Left lung (tissue), 10 donors: Measurements from ENCODE around the gene RRAGB. TPM values are rescaled to one million over a fixed set of nuclear protein-coding genes. Genes with fewer than 3 reads are reported as not detected.

Experiments used
- ATAC-seq: fragments of 200-7000 bp; cut with Tn5 transposase; one replicate; pipeline ENCODE4 v1.9.1; 2020; ENCODE audit warnings: moderate library complexity
- DNase-seq, 4 donors: peaks; one replicate each; pipeline ENCODE4 v3.0.0-alpha.2; 2013 to 2020
- H3K27ac ChIP-seq, 2 donors: fragments of 200-600 bp; sonication (generic) in 1 of 2; one replicate each; pipeline versions ENCODE4 v1.5.0 to v1.8.0; 2020 to 2021
- H3K27me3 ChIP-seq, 2 donors: fragments of 200-600 bp; sonication (generic) in 1 of 2; one replicate each; pipeline versions ENCODE4 v1.5.0 to v1.8.0; 2020 to 2021
- H3K36me3 ChIP-seq, 2 donors: fragments of 200-600 bp; sonication (generic) in 1 of 2; one replicate each; pipeline versions ENCODE4 v1.5.0 to v1.8.0; 2020 to 2021
- H3K4me1 ChIP-seq, 2 donors: fragments of 200-600 bp; one replicate each; pipeline ENCODE4 v1.8.0; 2021
- H3K4me3 ChIP-seq, 2 donors: fragments of 200-600 bp; sonication (generic) in 1 of 2; one replicate each; pipeline versions ENCODE4 v1.5.0 to v1.8.0; 2020 to 2021; ENCODE audit warnings: mild to moderate bottlenecking in 1 of 2
- H3K9me3 ChIP-seq, 2 donors: fragments of 200-600 bp; sonication (generic) in 1 of 2; one replicate each; pipeline versions ENCODE4 v1.5.0 to v1.8.0; 2020 to 2021
- intact Hi-C, 2 donors: fragments of 100-400 bp; cut with DNase I; formaldehyde crosslinking; loops; one replicate each; pipeline versions ENCODE4 v1.11.2 to v1.14.2; 2022
- polyA plus RNA-seq, 6 donors: library from polyadenylated mRNA; unstranded; fragments of 120-200 nt; gene quantifications; one replicate each; pipeline ENCODE4 v1.2.1, GENCODE V29; 2013; ENCODE audit not compliant: insufficient read length in 6 of 6
- total RNA-seq, 2 donors: library from RNA; stranded (reverse); fragmentation: NEBNext Ultra II Directional; extraction: Animal tissue kit (Norgen Biotek cat#: 25700); gene quantifications; one replicate each; pipeline ENCODE4 v1.2.1, GENCODE V29; 2021
- TF ChIP-seq, protein P1 (sequence below), 2 donors: fragments of 200-600 bp; sonication (generic) in 1 of 2; IDR thresholded peaks; one replicate each; pipeline versions ENCODE4 v1.5.0 to v1.8.0; 2021; ENCODE audit warnings: antibody characterized with exemption in 2 of 2
- donor health status: DM: no; HTN: yes; CAD: no.
- donor health status: DM: no; HTN: no; CAD: no.

RRAGB gene
- total and polyA plus RNA-seq, 8 donors, result 14.5 to 54.2 (median 39.6) TPM

DNA sequence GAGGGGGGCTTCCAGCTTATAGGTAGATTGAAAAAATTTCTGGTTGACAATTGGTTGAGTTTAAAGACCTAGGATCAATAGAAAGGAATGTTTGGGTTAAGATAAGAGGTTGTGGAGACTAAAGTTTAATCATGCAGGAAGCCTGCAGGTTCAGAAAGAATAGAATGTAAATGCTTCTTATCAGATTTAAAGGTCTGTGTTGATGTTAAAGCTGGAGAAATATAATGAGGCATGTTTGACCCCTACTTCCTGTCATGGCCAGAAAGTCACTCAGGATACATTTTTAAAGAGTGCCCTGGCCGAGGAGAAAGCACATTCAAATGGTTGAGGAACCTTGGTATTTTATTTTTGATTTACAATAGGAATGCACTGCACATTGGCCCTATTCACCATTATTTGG, 3.9 kb upstream of the RRAGB start:
- no peak for DNase-seq
- no peak for ATAC-seq
- intact Hi-C loops, result no loop called here
- H3K36me3 ChIP-seq, result no peaks in the 10 kb centered on the region
- H3K4me1 ChIP-seq, result peaks cover 0 to 3% of the 10 kb centered on the region in 2 donors
- peak overlapping the region in 1 of 2 donors; percentile 50 for H3K27ac ChIP-seq
- peaks cover 0 to 1% of the 10 kb centered on the region in 2 donors for H3K9me3 ChIP-seq
- no peak overlapping the region for H3K4me3 ChIP-seq
- no peaks in the 10 kb centered on the region for H3K27me3 ChIP-seq
- TF ChIP-seq, protein P1, sequence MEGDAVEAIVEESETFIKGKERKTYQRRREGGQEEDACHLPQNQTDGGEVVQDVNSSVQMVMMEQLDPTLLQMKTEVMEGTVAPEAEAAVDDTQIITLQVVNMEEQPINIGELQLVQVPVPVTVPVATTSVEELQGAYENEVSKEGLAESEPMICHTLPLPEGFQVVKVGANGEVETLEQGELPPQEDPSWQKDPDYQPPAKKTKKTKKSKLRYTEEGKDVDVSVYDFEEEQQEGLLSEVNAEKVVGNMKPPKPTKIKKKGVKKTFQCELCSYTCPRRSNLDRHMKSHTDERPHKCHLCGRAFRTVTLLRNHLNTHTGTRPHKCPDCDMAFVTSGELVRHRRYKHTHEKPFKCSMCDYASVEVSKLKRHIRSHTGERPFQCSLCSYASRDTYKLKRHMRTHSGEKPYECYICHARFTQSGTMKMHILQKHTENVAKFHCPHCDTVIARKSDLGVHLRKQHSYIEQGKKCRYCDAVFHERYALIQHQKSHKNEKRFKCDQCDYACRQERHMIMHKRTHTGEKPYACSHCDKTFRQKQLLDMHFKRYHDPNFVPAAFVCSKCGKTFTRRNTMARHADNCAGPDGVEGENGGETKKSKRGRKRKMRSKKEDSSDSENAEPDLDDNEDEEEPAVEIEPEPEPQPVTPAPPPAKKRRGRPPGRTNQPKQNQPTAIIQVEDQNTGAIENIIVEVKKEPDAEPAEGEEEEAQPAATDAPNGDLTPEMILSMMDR (IDR thresholded peaks at IDR 0.05), result no peak

DNA sequence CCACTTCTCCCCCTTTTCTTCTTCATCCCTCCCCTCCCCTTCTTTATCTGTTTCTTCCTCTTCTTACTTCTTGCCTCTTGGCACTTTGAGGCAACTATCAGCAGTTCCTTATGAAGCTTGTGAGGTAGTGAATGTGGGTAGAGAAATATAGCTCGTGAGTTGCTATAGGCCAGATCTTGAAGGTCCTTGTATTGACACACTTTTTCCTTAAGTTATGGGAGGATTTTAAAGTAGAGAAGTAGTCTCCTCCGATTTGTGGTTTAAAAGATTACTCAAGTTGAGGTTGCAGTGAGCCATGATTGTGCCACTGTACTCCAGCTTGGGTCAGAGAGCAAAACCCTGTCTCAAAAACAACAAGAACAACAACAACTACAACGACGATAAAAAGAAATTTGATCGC, 3.4 kb upstream of the RRAGB start:
- no peak for DNase-seq
- intact Hi-C loops, result no loop called here
- Histone ChIP-seq H3K36me3 (no peaks in the 10 kb centered on the region), H3K27me3 (no peaks in the 10 kb centered on the region), H3K9me3 (no peaks in the 10 kb centered on the region), H3K27ac (peak overlapping the region in 1 of 2 donors; percentile 50), H3K4me3 (no peak overlapping the region), H3K4me1 (peaks cover 0 to 9% of the 10 kb centered on the region in 2 donors)
- TF ChIP-seq, protein P1 (IDR thresholded peaks at IDR 0.05), result no peak
- ATAC-seq, result no peak

DNA sequence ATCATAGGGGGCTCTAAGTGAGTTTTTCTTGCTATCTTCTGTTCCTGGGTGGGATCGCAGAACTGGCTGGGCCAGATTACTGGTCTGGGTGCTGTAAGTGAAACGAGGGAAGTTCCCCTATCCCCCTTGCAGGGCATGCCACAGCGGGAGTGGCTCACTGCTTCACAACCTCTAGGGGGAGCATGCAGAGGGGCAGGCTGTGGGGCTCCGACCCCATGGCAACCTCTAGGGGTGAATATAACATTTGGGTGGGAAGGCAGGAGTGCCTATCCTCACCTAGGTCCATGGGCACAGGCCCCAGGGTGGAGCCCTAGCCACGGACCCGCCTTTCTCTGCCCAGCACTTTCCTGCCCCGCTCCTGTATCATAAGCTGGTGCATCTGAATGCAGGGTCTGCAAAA, 1.7 kb upstream of the RRAGB start:
- intact Hi-C loops, result no loop called here

DNA sequence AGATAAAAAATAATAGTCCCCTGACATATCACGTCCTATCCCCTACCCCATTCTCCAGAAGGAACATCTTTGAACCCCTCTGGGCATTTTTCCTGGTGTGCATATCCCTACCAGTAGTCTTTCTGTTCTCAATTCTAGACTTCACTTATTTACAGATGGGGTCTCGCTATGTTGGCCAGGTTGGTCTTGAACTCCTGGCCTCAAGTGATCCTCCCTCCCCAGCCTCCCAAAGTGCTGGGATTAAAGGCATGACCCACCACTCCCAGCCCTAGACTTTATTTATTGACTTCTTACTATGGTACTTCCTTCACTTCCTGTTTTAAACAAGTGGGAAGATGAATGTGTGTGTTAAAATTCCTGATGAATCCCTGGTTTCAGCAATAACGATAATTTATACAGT, 612 bp upstream of the RRAGB start:
- Histone ChIP-seq H3K36me3 (peaks cover 0 to 10% of the 10 kb centered on the region in 2 donors), H3K4me3 (peak overlapping the region in 1 of 2 donors; percentile 60), H3K4me1 (peaks cover 0 to 14% of the 10 kb centered on the region in 2 donors), H3K9me3 (no peaks in the 10 kb centered on the region), H3K27ac (peak overlapping the region; percentile 84 to 92), H3K27me3 (no peaks in the 10 kb centered on the region)
- no peak for ATAC-seq
- TF ChIP-seq, protein P1 (IDR thresholded peaks at IDR 0.05), result no peak
- intact Hi-C loops, result no loop called here
- DNase-seq, result no peak

More for the DNA sequence above, 1.7 kb upstream of the RRAGB start:
- TF ChIP-seq, protein P1 (IDR thresholded peaks at IDR 0.05), result no peak
- no peaks in the 10 kb centered on the region for H3K27me3 ChIP-seq
- H3K4me1 ChIP-seq, result peaks cover 0 to 14% of the 10 kb centered on the region in 2 donors
- DNase-seq, result no peak
- H3K4me3 ChIP-seq, result no peak overlapping the region
- ATAC-seq, result no peak
- peaks cover 0 to 7% of the 10 kb centered on the region in 2 donors for H3K36me3 ChIP-seq
- H3K27ac ChIP-seq, result no peak overlapping the region
- H3K9me3 ChIP-seq, result no peaks in the 10 kb centered on the region

DNA sequence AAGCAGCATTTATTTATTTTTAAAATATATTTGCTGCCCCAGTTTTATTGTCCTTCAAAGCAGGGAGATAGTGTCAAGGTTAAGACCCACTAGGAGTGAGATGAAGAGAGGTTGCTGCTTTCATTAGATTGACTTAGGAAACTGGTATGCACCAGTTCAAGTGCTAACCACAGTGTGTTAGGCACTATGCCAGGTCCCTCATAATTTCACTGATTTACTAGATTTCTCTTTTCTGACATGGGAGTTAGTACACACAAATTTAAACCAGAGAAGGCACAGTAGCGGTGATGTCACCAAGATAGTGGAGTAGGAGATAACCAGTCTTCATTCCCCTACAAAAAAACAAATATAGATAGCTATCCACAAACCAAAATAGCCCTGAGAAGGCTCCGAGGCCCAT, 14.3 kb downstream of the RRAGB start:
- no peaks in the 10 kb centered on the region for H3K4me1 ChIP-seq
- no peak for ATAC-seq
- TF ChIP-seq, protein P1 (IDR thresholded peaks at IDR 0.05), result no peak
- DNase-seq, result no peak
- no peaks in the 10 kb centered on the region for H3K9me3 ChIP-seq
- H3K4me3 ChIP-seq, result no peak overlapping the region
- H3K36me3 ChIP-seq, result peaks cover 0 to 55% of the 10 kb centered on the region in 2 donors
- no peak overlapping the region for H3K27ac ChIP-seq
- H3K27me3 ChIP-seq, result no peaks in the 10 kb centered on the region
- intact Hi-C loops, result no loop called here
